SU-DHL-6 (cell line): Measurements from ENCODE around the gene EYS.
"Not testable (repeated sequence)": the region's sequence is repeated elsewhere in the genome, so short reads cannot be mapped to it uniquely, and the experiment has no call there.

Source experiments
- CTCF ChIP-seq: fragments of 200-600 bp; sonication (generic); IDR thresholded peaks from one replicate; pipeline ENCODE4 v1.5.1; 2017; ENCODE audit warnings: antibody characterized with exemption, mild to moderate bottlenecking, low read length, moderate library complexity; ENCODE audit not compliant: insufficient read depth, poor library complexity, severe bottlenecking
- EZH2phosphoT487 ChIP-seq: fragments of 200-600 bp; sonication (generic), shearing (Covaris generic); conservative IDR thresholded peaks from 2 replicates; pipeline ENCODE4 v1.6.1; 2018; ENCODE audit warnings: mild to moderate bottlenecking, antibody characterized with exemption, low read length, moderate library complexity, mixed read lengths

- TF ChIP-seq CTCF, EZH2phosphoT487: not testable (repeated sequence)
Measured at GRCh38 chr6:64448101-64448500, 1258.9 kb downstream of the EYS start.
